ENCODE data around the gene SULF2. TPM values are rescaled to one million over a fixed set of nuclear protein-coding genes. Genes with fewer than 3 reads are reported as not detected.

The SULF2 gene
- total and polyA plus RNA-seq, 2 of the 4 experiments (the other 2 are of a cell fraction): 0.54 to 0.77 TPM

DNA sequence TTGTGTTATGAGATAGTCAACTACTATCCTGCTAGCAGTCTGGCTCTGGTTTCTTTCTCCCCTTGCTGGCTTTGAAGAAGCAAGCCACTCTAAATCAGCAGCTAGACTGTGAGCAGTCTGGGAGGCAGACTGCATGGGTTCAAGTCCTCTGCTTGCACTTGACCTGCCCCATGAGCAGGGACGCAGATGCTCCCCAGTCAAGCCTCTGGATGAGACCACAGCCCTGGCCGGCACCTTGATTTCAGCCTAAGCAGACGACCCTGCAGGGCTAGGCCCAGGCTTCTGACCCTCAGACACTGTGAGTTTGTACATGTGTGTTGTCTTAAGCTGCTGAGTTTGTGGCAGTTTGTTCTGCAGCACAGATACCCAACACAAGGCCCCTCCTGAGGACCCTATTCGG, 105.8 kb downstream of the SULF2 start:
- ATAC-seq (ENCODE audit: low read depth) (no peak), DNase-seq (no peak)
- Histone ChIP-seq H2BK15ac (ENCODE audit: low read depth, low read length) (no peak overlapping the region), H3K4me1 (ENCODE audit: control insufficient read depth, insufficient read depth, low read length) (no peaks in the 10 kb centered on the region; the same call in 1 of the 2 replicates), H2BK20ac (ENCODE audit: low read depth, low read length) (no peak overlapping the region), H3K18ac (ENCODE audit: low read depth, low read length) (no peak overlapping the region), H2AK5ac (ENCODE audit: low read depth, low read length) (no peak overlapping the region), H3K27me3 (ENCODE audit: control insufficient read depth, insufficient read depth, low read length) (peaks cover 4% of the 10 kb centered on the region; the same call in 1 of the 2 replicates), H3K27ac (ENCODE audit: insufficient read depth, low read length) (no peak overlapping the region), H3K4ac (ENCODE audit: low read depth, low read length) (no peak overlapping the region), H3K56ac (ENCODE audit: extremely low read depth, insufficient read depth, low read length) (no peak overlapping the region), H2AK9ac (replicated peaks; ENCODE audit: low read depth, low read length, poor library complexity) (no peak overlapping the region), H4K91ac (ENCODE audit: insufficient read depth, low read depth, low read length) (no peak overlapping the region), H2BK5ac (ENCODE audit: low read depth, low read length, poor library complexity, severe bottlenecking) (no peak overlapping the region), H3K14ac (replicated peaks; ENCODE audit: low read depth, low read length) (no peak overlapping the region), H2BK120ac (ENCODE audit: low read depth, low read length) (no peak overlapping the region), H3K79me1 (ENCODE audit: low read depth in 1 of 2, low read length in 2 of 2) (no peaks in the 10 kb centered on the region), H2AFZ (replicated peaks; ENCODE audit: low read length, poor library complexity) (no peak overlapping the region), H4K20me1 (ENCODE audit: insufficient read depth, low read length) (no peaks in the 10 kb centered on the region), H3K4me2 (ENCODE audit: low read depth, low read length) (no peak overlapping the region), H3K23ac (ENCODE audit: low read depth, low read length) (no peak overlapping the region), H3K36me3 (ENCODE audit: control insufficient read depth, insufficient read depth, low read length) (no peaks in the 10 kb centered on the region), H3K4me3 (ENCODE audit: insufficient read depth, low read depth, low read length) (no peak overlapping the region), H4K8ac (ENCODE audit: low read depth in 2 of 2, low read length in 2 of 2) (no peak overlapping the region), H3K9me3 (ENCODE audit: control insufficient read depth, insufficient read depth, low read length) (no peaks in the 10 kb centered on the region), H3K9ac (ENCODE audit: low read depth, low read length) (no peak overlapping the region), H4K5ac (ENCODE audit: low read depth, low read length) (no peak overlapping the region), H3K9me1 (ENCODE audit: insufficient read depth, low read length) (no peaks in the 10 kb centered on the region; the same call in 1 of the 2 replicates)
- ChIA-PET POLR2A (ENCODE audit: unreplicated experiment) (interaction anchor here (0.6 kb wide), 1 partner anchor 103 kb away, joined by 9 read pairs; no protein-coding TSS in a partner anchor), CTCF (no interaction called here)
- in situ Hi-C loops (cut with MboI; ENCODE audit: low sequenced_read_pairs): no loop called here
- TF ChIP-seq CEBPB (IDR thresholded peaks at IDR 0.05; ENCODE audit: low read depth, low read length): no peak
- no peak for TF ChIP-seq CHD1 (IDR thresholded peaks at IDR 0.05; ENCODE audit: low read depth, low read length)
- TF ChIP-seq, protein P1, sequence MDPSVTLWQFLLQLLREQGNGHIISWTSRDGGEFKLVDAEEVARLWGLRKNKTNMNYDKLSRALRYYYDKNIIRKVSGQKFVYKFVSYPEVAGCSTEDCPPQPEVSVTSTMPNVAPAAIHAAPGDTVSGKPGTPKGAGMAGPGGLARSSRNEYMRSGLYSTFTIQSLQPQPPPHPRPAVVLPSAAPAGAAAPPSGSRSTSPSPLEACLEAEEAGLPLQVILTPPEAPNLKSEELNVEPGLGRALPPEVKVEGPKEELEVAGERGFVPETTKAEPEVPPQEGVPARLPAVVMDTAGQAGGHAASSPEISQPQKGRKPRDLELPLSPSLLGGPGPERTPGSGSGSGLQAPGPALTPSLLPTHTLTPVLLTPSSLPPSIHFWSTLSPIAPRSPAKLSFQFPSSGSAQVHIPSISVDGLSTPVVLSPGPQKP (IDR thresholded peaks at IDR 0.05; ENCODE audit: borderline replicate concordance, low read depth, low read length): no peak
- TF ChIP-seq POLR2A (IDR thresholded peaks at IDR 0.05; ENCODE audit: low read depth, low read length): no peak
- TF ChIP-seq, protein P2, sequence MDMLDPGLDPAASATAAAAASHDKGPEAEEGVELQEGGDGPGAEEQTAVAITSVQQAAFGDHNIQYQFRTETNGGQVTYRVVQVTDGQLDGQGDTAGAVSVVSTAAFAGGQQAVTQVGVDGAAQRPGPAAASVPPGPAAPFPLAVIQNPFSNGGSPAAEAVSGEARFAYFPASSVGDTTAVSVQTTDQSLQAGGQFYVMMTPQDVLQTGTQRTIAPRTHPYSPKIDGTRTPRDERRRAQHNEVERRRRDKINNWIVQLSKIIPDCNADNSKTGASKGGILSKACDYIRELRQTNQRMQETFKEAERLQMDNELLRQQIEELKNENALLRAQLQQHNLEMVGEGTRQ (IDR thresholded peaks at IDR 0.05; ENCODE audit: low read depth, low read length): no peak
- TF ChIP-seq, protein P3, sequence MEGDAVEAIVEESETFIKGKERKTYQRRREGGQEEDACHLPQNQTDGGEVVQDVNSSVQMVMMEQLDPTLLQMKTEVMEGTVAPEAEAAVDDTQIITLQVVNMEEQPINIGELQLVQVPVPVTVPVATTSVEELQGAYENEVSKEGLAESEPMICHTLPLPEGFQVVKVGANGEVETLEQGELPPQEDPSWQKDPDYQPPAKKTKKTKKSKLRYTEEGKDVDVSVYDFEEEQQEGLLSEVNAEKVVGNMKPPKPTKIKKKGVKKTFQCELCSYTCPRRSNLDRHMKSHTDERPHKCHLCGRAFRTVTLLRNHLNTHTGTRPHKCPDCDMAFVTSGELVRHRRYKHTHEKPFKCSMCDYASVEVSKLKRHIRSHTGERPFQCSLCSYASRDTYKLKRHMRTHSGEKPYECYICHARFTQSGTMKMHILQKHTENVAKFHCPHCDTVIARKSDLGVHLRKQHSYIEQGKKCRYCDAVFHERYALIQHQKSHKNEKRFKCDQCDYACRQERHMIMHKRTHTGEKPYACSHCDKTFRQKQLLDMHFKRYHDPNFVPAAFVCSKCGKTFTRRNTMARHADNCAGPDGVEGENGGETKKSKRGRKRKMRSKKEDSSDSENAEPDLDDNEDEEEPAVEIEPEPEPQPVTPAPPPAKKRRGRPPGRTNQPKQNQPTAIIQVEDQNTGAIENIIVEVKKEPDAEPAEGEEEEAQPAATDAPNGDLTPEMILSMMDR (conservative IDR thresholded peaks at IDR 0.05; ENCODE audit: low read depth, low read length): no peak
- no peak for TF ChIP-seq RAD21 (IDR thresholded peaks at IDR 0.05; ENCODE audit: low read length)
- no peak for TF ChIP-seq MXI1 (IDR thresholded peaks at IDR 0.05; ENCODE audit: borderline replicate concordance, low read depth, low read length)
- no peak for TF ChIP-seq NFE2L2 (IDR thresholded peaks at IDR 0.05; ENCODE audit: low read depth, low read length)
- TF ChIP-seq SMC3 (IDR thresholded peaks at IDR 0.05; ENCODE audit: low read depth, low read length): no peak
- no peak for TF ChIP-seq FOS (IDR thresholded peaks at IDR 0.05; ENCODE audit: low read depth, low read length)
- TF ChIP-seq RFX5 (IDR thresholded peaks at IDR 0.05; ENCODE audit: low read depth, low read length): no peak
- no peak for TF ChIP-seq RCOR1 (IDR thresholded peaks at IDR 0.05; ENCODE audit: insufficient replicate concordance, low read length)
- no peak for TF ChIP-seq MAZ (IDR thresholded peaks at IDR 0.05; ENCODE audit: borderline replicate concordance, low read depth, low read length)
- TF ChIP-seq BHLHE40 (IDR thresholded peaks at IDR 0.05; ENCODE audit: low read depth, low read length): no peak
- dilution Hi-C loops (cut with HindIII; ENCODE audit: low sequenced_read_pairs, unreplicated experiment): no loop called here
- WGBS, 2 experiments (ENCODE audit: extremely low coverage in 2 of 2, insufficient read length in 1 of 2): no CpG with 5 or more reads among the region's 4 CpGs
- BruUV-seq (replicated peaks): no TSS peak
- intact Hi-C loops (cut with micrococcal nuclease): loop anchor here (2.0 to 5.0 kb wide), 2 partner anchors 108 to 615 kb away; partner anchors contain the start of gene SULF2

Measured in IMR-90 (cell line).